Duodenal mucosa (tissue), 2 donors: ENCODE results near the gene HTRA3.

ENCODE experiments used
- H3K27ac ChIP-seq: one replicate; pipeline ENCODE4 v1.7.0; 2013; ENCODE audit warnings: low read depth, low read length
- H3K27me3 ChIP-seq, 2 donors: one replicate each; pipeline ENCODE4 v1.7.0; 2013; ENCODE audit warnings: low read length in 2 of 2, control low read depth in 1 of 2; ENCODE audit not compliant: insufficient read depth in 2 of 2, control insufficient read depth in 1 of 2
- H3K36me3 ChIP-seq, 2 donors: one replicate each; pipeline ENCODE4 v1.7.0; 2013; ENCODE audit warnings: low read length in 2 of 2, control low read depth in 1 of 2; ENCODE audit not compliant: insufficient read depth in 2 of 2, control insufficient read depth in 1 of 2
- H3K4me1 ChIP-seq, 2 donors: one replicate each; pipeline ENCODE4 v1.7.0; 2013; ENCODE audit warnings: low read length in 2 of 2, control low read depth in 1 of 2; ENCODE audit not compliant: insufficient read depth in 2 of 2, control insufficient read depth in 1 of 2
- H3K4me3 ChIP-seq, 2 donors: one replicate each; pipeline ENCODE4 v1.7.0; 2013; ENCODE audit warnings: low read length in 2 of 2, low read depth in 1 of 2
- H3K9ac ChIP-seq, 2 donors: one replicate each; pipeline ENCODE4 v1.7.0; 2013; ENCODE audit warnings: low read length in 2 of 2, low read depth in 1 of 2
- H3K9me3 ChIP-seq, 2 donors: one replicate each; pipeline ENCODE4 v1.7.0; 2013; ENCODE audit warnings: low read length in 2 of 2, control low read depth in 1 of 2; ENCODE audit not compliant: control insufficient read depth in 1 of 2

Gene HTRA3

GRCh38 chr4:8274765-8275547, 5.4 kb downstream of the HTRA3 start:
- H3K27ac ChIP-seq = no peak overlapping the region
- no peak overlapping the region for H3K9ac ChIP-seq
- H3K4me3 ChIP-seq = no peak overlapping the region

GRCh38 chr4:8275548-8275910, 6.0 kb downstream of the HTRA3 start:
- Histone ChIP-seq H3K27me3 (peaks cover 6 to 12% of the 10 kb centered on the region in 2 donors), H3K4me3 (no peak overlapping the region), H3K27ac (no peak overlapping the region), H3K4me1 (peaks cover 3 to 4% of the 10 kb centered on the region in 2 donors), H3K9me3 (no peaks in the 10 kb centered on the region), H3K9ac (no peak overlapping the region), H3K36me3 (no peaks in the 10 kb centered on the region)

More at GRCh38 chr4:8274765-8275547, 5.4 kb downstream of the HTRA3 start:
- no peaks in the 10 kb centered on the region for H3K9me3 ChIP-seq
- H3K36me3 ChIP-seq = no peaks in the 10 kb centered on the region
- peaks cover 3 to 4% of the 10 kb centered on the region in 2 donors for H3K4me1 ChIP-seq
- H3K27me3 ChIP-seq = peaks cover 10 to 18% of the 10 kb centered on the region in 2 donors

- no peak overlapping the region for H3K4me3 ChIP-seq
- no peaks in the 10 kb centered on the region for H3K9me3 ChIP-seq
- no peak overlapping the region for H3K27ac ChIP-seq
- H3K36me3 ChIP-seq = no peaks in the 10 kb centered on the region
- H3K27me3 ChIP-seq = peaks cover 0 to 8% of the 10 kb centered on the region in 2 donors
- peaks cover 3 to 4% of the 10 kb centered on the region in 2 donors for H3K4me1 ChIP-seq
- H3K9ac ChIP-seq = no peak overlapping the region
Observed at GRCh38 chr4:8276358-8277240, 7.0 kb downstream of the HTRA3 start.

- peaks cover 0 to 5% of the 10 kb centered on the region in 2 donors for H3K27me3 ChIP-seq
- no peaks in the 10 kb centered on the region for H3K36me3 ChIP-seq
- H3K4me1 ChIP-seq = peaks cover 3 to 4% of the 10 kb centered on the region in 2 donors
- H3K4me3 ChIP-seq = no peak overlapping the region
- no peak overlapping the region for H3K9ac ChIP-seq
- H3K9me3 ChIP-seq = no peaks in the 10 kb centered on the region
- H3K27ac ChIP-seq = no peak overlapping the region
Observed at GRCh38 chr4:8277356-8278008, 7.9 kb downstream of the HTRA3 start.

GRCh38 chr4:8278009-8278395, 8.4 kb downstream of the HTRA3 start:
- Histone ChIP-seq H3K27ac (no peak overlapping the region), H3K9me3 (no peaks in the 10 kb centered on the region), H3K9ac (no peak overlapping the region), H3K4me1 (peaks cover 3 to 4% of the 10 kb centered on the region in 2 donors), H3K27me3 (peaks cover 0 to 5% of the 10 kb centered on the region in 2 donors), H3K4me3 (no peak overlapping the region), H3K36me3 (no peaks in the 10 kb centered on the region)

GRCh38 chr4:8278421-8279287, 9.1 kb downstream of the HTRA3 start:
- no peak overlapping the region for H3K9ac ChIP-seq
- H3K27ac ChIP-seq = no peak overlapping the region
- peaks cover 3 to 4% of the 10 kb centered on the region in 2 donors for H3K4me1 ChIP-seq
- H3K36me3 ChIP-seq = no peaks in the 10 kb centered on the region
- H3K27me3 ChIP-seq = peaks cover 0 to 5% of the 10 kb centered on the region in 2 donors
- no peak overlapping the region for H3K4me3 ChIP-seq
- H3K9me3 ChIP-seq = no peaks in the 10 kb centered on the region

GRCh38 chr4:8279321-8280157, 10.0 kb downstream of the HTRA3 start:
- H3K9me3 ChIP-seq = no peaks in the 10 kb centered on the region
- no peak overlapping the region for H3K9ac ChIP-seq
- no peak overlapping the region for H3K27ac ChIP-seq
- H3K4me3 ChIP-seq = no peak overlapping the region
- H3K27me3 ChIP-seq = peaks cover 0 to 5% of the 10 kb centered on the region in 2 donors
- H3K4me1 ChIP-seq = peaks cover under 1 to 3% of the 10 kb centered on the region in 2 donors
- H3K36me3 ChIP-seq = no peaks in the 10 kb centered on the region

- H3K36me3 ChIP-seq = no peaks in the 10 kb centered on the region
- no peak overlapping the region for H3K9ac ChIP-seq
- peaks cover 0 to 5% of the 10 kb centered on the region in 2 donors for H3K27me3 ChIP-seq
- no peak overlapping the region for H3K27ac ChIP-seq
- no peak overlapping the region for H3K4me3 ChIP-seq
- peaks cover 0 to 3% of the 10 kb centered on the region in 2 donors for H3K4me1 ChIP-seq
- H3K9me3 ChIP-seq = no peaks in the 10 kb centered on the region
Observed at GRCh38 chr4:8280158-8280875, 10.8 kb downstream of the HTRA3 start.
